NCI-H446 (cell line): ENCODE measurements around the gene PPP4R3A.
"Not testable (repeated sequence)": the region's sequence is repeated elsewhere in the genome, so short reads cannot be mapped to it uniquely, and the experiment has no call there.

ENCODE experiments used
- DNase-seq, 2 experiments: peaks; one replicate each; lab custom pipeline; 2025; lab: John Stamatoyannopoulos, UW

Gene PPP4R3A

GRCh38 chr14:91503000-91503504 is 7.1 kb downstream of the PPP4R3A start:
- DNase-seq = no peak

- no peak for DNase-seq
These were observed 7.9 kb downstream of the PPP4R3A start for GRCh38 chr14:91501951-91502930.

- DNase-seq = no peak
These were observed 8.8 kb downstream of the PPP4R3A start for GRCh38 chr14:91501348-91501747.

- no peak for DNase-seq
These were observed 13.3 kb downstream of the PPP4R3A start for GRCh38 chr14:91496790-91497189.

GRCh38 chr14:91494392-91495065 is 15.6 kb downstream of the PPP4R3A start:
- DNase-seq = not testable (repeated sequence)

GRCh38 chr14:91493169-91493568 is 16.9 kb downstream of the PPP4R3A start:
- DNase-seq = no peak

- DNase-seq = no peak
These were observed 25.4 kb downstream of the PPP4R3A start for GRCh38 chr14:91484744-91485143.

GRCh38 chr14:91484186-91484585 is 25.9 kb downstream of the PPP4R3A start:
- no peak for DNase-seq

GRCh38 chr14:91482263-91483013 is 27.7 kb downstream of the PPP4R3A start:
- no peak for DNase-seq

- no peak for DNase-seq
These were observed 32.7 kb downstream of the PPP4R3A start for GRCh38 chr14:91477388-91477787.

- DNase-seq = no peak
These were observed 37.1 kb downstream of the PPP4R3A start for GRCh38 chr14:91473046-91473445.

GRCh38 chr14:91470216-91470615 is 39.9 kb downstream of the PPP4R3A start:
- DNase-seq = no peak

GRCh38 chr14:91466192-91466591 is 43.9 kb downstream of the PPP4R3A start:
- no peak for DNase-seq

- no peak for DNase-seq
These were observed 45.4 kb downstream of the PPP4R3A start for GRCh38 chr14:91464615-91465205.

GRCh38 chr14:91458612-91459011 is 51.5 kb downstream of the PPP4R3A start:
- DNase-seq = no peak

GRCh38 chr14:91456283-91456682 is 53.8 kb downstream of the PPP4R3A start:
- no peak for DNase-seq

- no peak for DNase-seq
These were observed 55.5 kb downstream of the PPP4R3A start for GRCh38 chr14:91454580-91454979.

- DNase-seq = no peak
These were observed 56.0 kb downstream of the PPP4R3A start for GRCh38 chr14:91454155-91454554.

- no peak for DNase-seq
These were observed 56.4 kb downstream of the PPP4R3A start for GRCh38 chr14:91453744-91454143.

GRCh38 chr14:91444335-91445020 is 65.6 kb downstream of the PPP4R3A start:
- no peak for DNase-seq

GRCh38 chr14:91439345-91439744 is 70.8 kb downstream of the PPP4R3A start:
- no peak for DNase-seq
